ENCODE measurements around the gene NEDD4L.
A peak's percentile ranks its signal among the peaks of the same experiment; 100 is the strongest.
"Not testable (repeated sequence)": the region's sequence is repeated elsewhere in the genome, so short reads cannot be mapped to it uniquely, and the experiment has no call there.

NEDD4L gene

GRCh38 chr18:58026857-58027256 is 17.2 kb upstream of the NEDD4L start:
- DNase-seq (ENCODE audit: low read depth in 3 of 3) = no peak

GRCh38 chr18:58027341-58027740 is 16.7 kb upstream of the NEDD4L start:
- no peak for DNase-seq (ENCODE audit: low read depth in 3 of 3)

- DNase-seq (ENCODE audit: low read depth in 3 of 3) = no peak
Observed at GRCh38 chr18:58028109-58028784, 15.8 kb upstream of the NEDD4L start.

GRCh38 chr18:58032233-58032632 is 11.8 kb upstream of the NEDD4L start:
- no peak for DNase-seq (ENCODE audit: low read depth in 3 of 3)

- no peak for DNase-seq (ENCODE audit: low read depth in 3 of 3)
Observed at GRCh38 chr18:58033216-58033615, 10.8 kb upstream of the NEDD4L start.

GRCh38 chr18:58034370-58034769 is 9.7 kb upstream of the NEDD4L start:
- no peak for DNase-seq (ENCODE audit: low read depth in 3 of 3)

GRCh38 chr18:58037163-58037562 is 6.9 kb upstream of the NEDD4L start:
- DNase-seq (ENCODE audit: low read depth in 3 of 3) = no peak

- no peak for DNase-seq (ENCODE audit: low read depth in 3 of 3)
Observed at GRCh38 chr18:58038063-58038462, 6.0 kb upstream of the NEDD4L start.

- DNase-seq (ENCODE audit: low read depth in 3 of 3) = no peak
Observed at GRCh38 chr18:58041633-58042032, 2.4 kb upstream of the NEDD4L start.

- no peak for DNase-seq (ENCODE audit: low read depth in 3 of 3)
Observed at GRCh38 chr18:58042826-58043490, 1.1 kb upstream of the NEDD4L start.

- DNase-seq (ENCODE audit: low read depth in 3 of 3) = peak in 2 of 3 experiments; percentile 25 to 50
Observed at GRCh38 chr18:58044370-58045241, 580 bp downstream of the NEDD4L start.

GRCh38 chr18:58045242-58046092 is 1.4 kb downstream of the NEDD4L start:
- DNase-seq (ENCODE audit: low read depth in 3 of 3) = peak in 1 of 3 experiments; percentile 28

GRCh38 chr18:58046093-58046793 is 2.2 kb downstream of the NEDD4L start:
- DNase-seq (ENCODE audit: low read depth in 3 of 3) = no peak

GRCh38 chr18:58046794-58047555 is 2.9 kb downstream of the NEDD4L start:
- no peak for DNase-seq (ENCODE audit: low read depth in 3 of 3)

GRCh38 chr18:58047556-58047882 is 3.5 kb downstream of the NEDD4L start:
- DNase-seq (ENCODE audit: low read depth in 3 of 3) = no peak

- DNase-seq (ENCODE audit: low read depth in 3 of 3) = no peak
Observed at GRCh38 chr18:58048081-58048642, 4.1 kb downstream of the NEDD4L start.

- DNase-seq (ENCODE audit: low read depth in 3 of 3) = no peak
Observed at GRCh38 chr18:58049000-58049688, 5.1 kb downstream of the NEDD4L start.

- not testable (repeated sequence) for DNase-seq (ENCODE audit: low read depth in 3 of 3)
Observed at GRCh38 chr18:58050963-58051362, 6.9 kb downstream of the NEDD4L start.

GRCh38 chr18:58051765-58052460 is 7.9 kb downstream of the NEDD4L start:
- DNase-seq (ENCODE audit: low read depth in 3 of 3) = no peak

Measured in stimulated activated CD4-positive, alpha-beta T cell treated with anti-CD3 and anti-CD28 coated beads, TNF-alpha, amount 100 ng/mL, for 24 hours (primary cell).